Endodermal cell (in vitro differentiated cells): ENCODE results near the gene ZNF22. TPM values are rescaled to one million over a fixed set of nuclear protein-coding genes. Genes with fewer than 3 reads are reported as not detected.

ENCODE experiments used
- DNase-seq: peaks from one replicate; pipeline ENCODE4 v3.0.0-alpha.2; 2017
- H3K27ac ChIP-seq: 2 replicates; pipeline ENCODE4 v1.5.1; 2013; ENCODE audit warnings: mild to moderate bottlenecking, low read depth, low read length, moderate library complexity
- H3K27me3 ChIP-seq: 2 replicates; pipeline ENCODE4 v1.6.1; 2013; ENCODE audit warnings: mild to moderate bottlenecking, low read length, moderate library complexity; ENCODE audit not compliant: insufficient read depth, control insufficient read depth, poor library complexity, severe bottlenecking
- H3K36me3 ChIP-seq: 2 replicates; pipeline ENCODE4 v1.7.0; 2013; ENCODE audit warnings: mild to moderate bottlenecking, low read length, moderate library complexity; ENCODE audit not compliant: control insufficient read depth, insufficient read depth
- H3K4me1 ChIP-seq: one replicate; pipeline ENCODE4 v1.7.0; 2013; ENCODE audit warnings: low read length; ENCODE audit not compliant: control insufficient read depth, insufficient read depth
- H3K4me3 ChIP-seq: 2 replicates; pipeline ENCODE4 v1.5.1; 2013; ENCODE audit warnings: mild to moderate bottlenecking, low read length, moderate library complexity
- H3K9ac ChIP-seq: 2 replicates; pipeline ENCODE4 v1.6.1; 2013; ENCODE audit warnings: mild to moderate bottlenecking, low read length, moderate library complexity; ENCODE audit not compliant: poor library complexity, severe bottlenecking; ENCODE audit errors: extremely low read depth
- H3K9me3 ChIP-seq: 2 replicates; pipeline ENCODE4 v1.6.1; 2013; ENCODE audit warnings: mild to moderate bottlenecking, low read length, moderate library complexity; ENCODE audit not compliant: control insufficient read depth
- H3K27ac Mint-ChIP-seq: 2 replicates; pipeline ENCODE4 v1.8.0; 2020; ENCODE audit warnings: mixed read lengths
- H3K27me3 Mint-ChIP-seq: 2 replicates; pipeline ENCODE4 v1.8.0; 2021; ENCODE audit warnings: mild to moderate bottlenecking, mixed read lengths; ENCODE audit not compliant: insufficient read depth
- H3K36me3 Mint-ChIP-seq: 2 replicates; pipeline ENCODE4 v1.8.0; 2020; ENCODE audit warnings: low read depth, mixed read lengths
- H3K4me1 Mint-ChIP-seq: 2 replicates; pipeline ENCODE4 v1.8.0; 2020; ENCODE audit warnings: mixed read lengths
- H3K4me3 Mint-ChIP-seq: 2 replicates; pipeline ENCODE4 v1.8.0; 2020; ENCODE audit warnings: mild to moderate bottlenecking, moderate library complexity, mixed read lengths
- H3K9me3 Mint-ChIP-seq: 2 replicates; pipeline ENCODE4 v1.8.0; 2020; ENCODE audit warnings: mild to moderate bottlenecking, mixed read lengths
- CTCF ChIP-seq: fragments of 200-600 bp; sonication (generic); conservative IDR thresholded peaks from 2 replicates; pipeline ENCODE4 v1.5.0; 2021; ENCODE audit warnings: antibody characterized with exemption, mild to moderate bottlenecking
- WGBS, 2 experiments: methylation state at CpG; one replicate each; pipeline versions ENCODE4 v1.1.5 to v1.1.7; 2013; ENCODE audit warnings: missing lambda C conversion rate in 2 of 2, mixed read lengths in 1 of 2; ENCODE audit not compliant: insufficient coverage in 1 of 2, insufficient read length in 1 of 2; 5-methylcytosine and 5-hydroxymethylcytosine counted together
- total RNA-seq, 2 donors: library from RNA; stranded (reverse); fragmentation: NEBNext Ultra II Directional in 1 of 2; extraction: Animal tissue kit (Norgen Biotek cat#: 25700) in 1 of 2; gene quantifications; 2 replicates in 1 of 2; 3 replicates in 1 of 2; pipeline ENCODE4 v1.2.1, GENCODE V29; 2021

Gene ZNF22
- total RNA-seq, 2 donors from 2014 or later = 35.5 to 42.5 TPM

DNA sequence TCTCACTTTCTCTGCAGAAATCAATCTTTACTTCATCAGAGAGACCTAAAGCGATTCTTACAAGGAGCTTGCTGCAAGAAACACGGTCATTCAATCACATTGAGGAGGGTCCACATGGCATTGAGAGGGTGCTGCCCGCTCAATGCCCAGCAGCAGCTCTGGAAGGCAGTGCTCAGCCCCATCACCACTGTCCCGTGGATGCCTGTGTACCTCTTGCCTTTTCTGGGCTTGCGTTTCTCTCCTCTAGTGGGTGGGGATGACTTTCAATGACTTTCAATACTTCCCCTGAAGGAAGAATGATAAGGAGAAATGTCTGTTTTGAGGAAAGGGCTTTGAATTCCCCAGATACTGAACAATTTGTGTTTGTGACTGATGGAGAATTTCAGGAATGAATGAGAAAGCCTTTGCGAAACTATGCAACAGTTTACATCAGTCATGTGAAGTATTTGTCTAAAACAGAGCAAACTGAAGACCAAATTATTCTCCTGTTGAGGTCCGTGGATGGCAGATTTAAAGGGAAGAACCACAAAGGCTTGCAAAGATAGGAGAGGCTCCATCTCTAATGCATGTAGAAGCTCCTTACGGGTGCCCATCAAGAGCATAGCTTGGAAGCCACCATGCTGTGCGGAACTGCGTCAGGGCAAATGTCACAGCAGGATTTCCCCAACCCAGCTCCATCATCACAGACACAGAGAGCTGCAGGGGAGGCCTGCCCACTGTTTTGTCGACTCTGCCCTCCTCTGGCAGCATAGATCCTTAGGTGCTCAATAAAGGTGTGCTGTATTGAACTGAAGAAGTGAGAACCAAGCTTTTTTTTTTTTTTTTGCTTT lies 6.6 kb upstream of the ZNF22 start:
- no peaks in the 10 kb centered on the region for H3K36me3 Mint-ChIP-seq

GRCh38 chr10:44994752-44995530 lies 5.8 kb upstream of the ZNF22 start:
- Histone ChIP-seq H3K4me1 (peaks cover under 1% of the 10 kb centered on the region), H3K9ac (no peak overlapping the region), H3K36me3 (no peaks in the 10 kb centered on the region), H3K4me3 (no peak overlapping the region), H3K27ac (no peak overlapping the region), H3K27me3 (no peaks in the 10 kb centered on the region), H3K9me3 (no peaks in the 10 kb centered on the region)
- H3K36me3 Mint-ChIP-seq = no peaks in the 10 kb centered on the region
- H3K4me1 Mint-ChIP-seq = peaks cover 27% of the 10 kb centered on the region
- 92 to 93% methylated on average over 7 to 9 of the region's 9 CpGs for WGBS, 2 experiments
- H3K27ac Mint-ChIP-seq = no peak overlapping the region
- DNase-seq = no peak
- peaks cover 4% of the 10 kb centered on the region for H3K27me3 Mint-ChIP-seq
- H3K4me3 Mint-ChIP-seq = no peak overlapping the region
- no peak for TF ChIP-seq CTCF
- H3K9me3 Mint-ChIP-seq = no peaks in the 10 kb centered on the region

More for the DNA sequence above, 6.6 kb upstream of the ZNF22 start:
- H3K27me3 ChIP-seq = no peaks in the 10 kb centered on the region
- no peak overlapping the region for H3K27ac ChIP-seq
- TF ChIP-seq CTCF = no peak
- Mint-ChIP-seq H3K4me1 (peaks cover 27% of the 10 kb centered on the region), H3K27me3 (peaks cover 4% of the 10 kb centered on the region), H3K4me3 (no peak overlapping the region), H3K9me3 (no peaks in the 10 kb centered on the region), H3K27ac (no peak overlapping the region)
- H3K9me3 ChIP-seq = no peaks in the 10 kb centered on the region
- WGBS, 2 experiments = 70 to 75% methylated on average over 8 to 11 of the region's 11 CpGs
- peak; percentile 58 for DNase-seq
- no peak overlapping the region for H3K4me3 ChIP-seq
- no peaks in the 10 kb centered on the region for H3K36me3 ChIP-seq
- H3K4me1 ChIP-seq = peaks cover 4% of the 10 kb centered on the region
- H3K9ac ChIP-seq = no peak overlapping the region

- WGBS, 2 experiments = 88 to 91% methylated on average over 4 of the region's 4 CpGs
- Mint-ChIP-seq H3K27ac (no peak overlapping the region), H3K9me3 (no peaks in the 10 kb centered on the region), H3K36me3 (no peaks in the 10 kb centered on the region), H3K27me3 (peaks cover 4% of the 10 kb centered on the region), H3K4me1 (peaks cover 25% of the 10 kb centered on the region), H3K4me3 (no peak overlapping the region)
- Histone ChIP-seq H3K9me3 (no peaks in the 10 kb centered on the region), H3K4me1 (no peaks in the 10 kb centered on the region), H3K9ac (no peak overlapping the region), H3K36me3 (no peaks in the 10 kb centered on the region), H3K4me3 (no peak overlapping the region), H3K27me3 (no peaks in the 10 kb centered on the region), H3K27ac (no peak overlapping the region)
- DNase-seq = no peak
- no peak for TF ChIP-seq CTCF
Measured at GRCh38 chr10:44995581-44995913, 5.2 kb upstream of the ZNF22 start.
